Endothelial cell of umbilical vein (primary cell): ENCODE results near the gene DDX56. TPM values are rescaled to one million over a fixed set of nuclear protein-coding genes. Genes with fewer than 3 reads are reported as not detected.

Experiments
- BruUV-seq: library from RNA; stranded (reverse); fragments of 400-500 nt; replicated peaks from 2 replicates; lab custom pipeline; 2021; lab: Mats Ljungman, UMichigan
- CTCF ChIA-PET: fragments of 300-600, 350-600 bp; sonication (Branson Sonifier 250); formaldehyde crosslinking; loops from one replicate; lab custom pipeline; 2021; ENCODE audit warnings: antibody characterized with exemption, inconsistent platforms; lab: Charles Lee
- POLR2A ChIA-PET: fragments of 300-600, 350-600 bp; sonication (Branson Sonifier 250); formaldehyde crosslinking; loops from one replicate; lab custom pipeline; 2021; ENCODE audit warnings: antibody characterized with exemption, inconsistent platforms; lab: Charles Lee
- DNase-seq: peaks from one replicate; pipeline ENCODE4 v3.0.0-alpha.2; 2011; ENCODE audit warnings: low read depth, low spot score
- FAIRE-seq: peaks from 2 replicates; lab custom pipeline; 2011; peaks lifted over from hg19 to GRCh38; lab: Jason Lieb, UNC
- H2AFZ ChIP-seq: 2 replicates; pipeline ENCODE4 v1.6.0; 2012; ENCODE audit warnings: low read depth, low read length, control low read depth, inconsistent platforms
- H3K27ac ChIP-seq: 2 replicates; pipeline ENCODE4 v1.5.1; 2011; ENCODE audit warnings: low read depth, mild to moderate bottlenecking, control low read depth, low read length, moderate library complexity; ENCODE audit not compliant: insufficient read depth
- H3K27me3 ChIP-seq, 2 experiments: 2 replicates each; pipeline versions ENCODE4 v1.6.0 to v1.6.1; 2011; ENCODE audit warnings: low read length in 2 of 2, mixed read lengths in 1 of 2; ENCODE audit not compliant: control insufficient read depth in 2 of 2, insufficient read depth in 2 of 2
- H3K36me3 ChIP-seq, 2 experiments: 2 replicates in 1 of 2; 3 replicates in 1 of 2; pipeline ENCODE4 v1.5.1; 2011; ENCODE audit warnings: low read length in 2 of 2, mild to moderate bottlenecking in 1 of 2, moderate library complexity in 1 of 2; ENCODE audit not compliant: control insufficient read depth in 2 of 2, insufficient read depth in 2 of 2; ENCODE audit errors: extremely low read depth in 1 of 2
- H3K4me1 ChIP-seq: 3 replicates; pipeline ENCODE4 v1.5.1; 2011; ENCODE audit warnings: mild to moderate bottlenecking, low read length; ENCODE audit not compliant: control insufficient read depth, insufficient read depth; ENCODE audit errors: extremely low read depth
- H3K4me2 ChIP-seq: 2 replicates; pipeline ENCODE4 v1.6.1; 2011; ENCODE audit warnings: low read length, control low read depth, mixed read lengths; ENCODE audit not compliant: insufficient read depth
- H3K4me3 ChIP-seq, 3 experiments: fragments of 200-600 bp in 1 of 3; sonication (generic), shearing (Covaris generic) in 1 of 3; replicated peaks in 1 of 3; 2 replicates each; pipeline ENCODE4 v1.5.1; 2011 to 2016; ENCODE audit warnings: control low read depth in 3 of 3, low read length in 3 of 3, mild to moderate bottlenecking in 2 of 3, inconsistent platforms in 1 of 3, low read depth in 1 of 3, moderate library complexity in 1 of 3; ENCODE audit not compliant: insufficient read depth in 1 of 3
- H3K79me2 ChIP-seq: 2 replicates; pipeline ENCODE4 v1.6.0; 2012; ENCODE audit warnings: low read length, inconsistent platforms; ENCODE audit not compliant: control insufficient read depth, insufficient read depth
- H3K9ac ChIP-seq: replicated peaks from 2 replicates; pipeline ENCODE3; 2011; ENCODE audit warnings: low read length, control low read depth; ENCODE audit not compliant: insufficient read depth; ENCODE audit errors: extremely low read depth
- H3K9me1 ChIP-seq: replicated peaks from 3 replicates; pipeline ENCODE4 v1.6.0; 2011; ENCODE audit warnings: mild to moderate bottlenecking, low read length; ENCODE audit not compliant: control insufficient read depth, insufficient read depth; ENCODE audit errors: extremely low read depth
- H3K9me3 ChIP-seq: replicated peaks from 2 replicates; pipeline ENCODE4 v1.5.1; 2012; ENCODE audit warnings: low read length, inconsistent platforms; ENCODE audit not compliant: control insufficient read depth, insufficient read depth
- H4K20me1 ChIP-seq: replicated peaks from 2 replicates; pipeline ENCODE3; 2011; ENCODE audit warnings: mild to moderate bottlenecking, low read length; ENCODE audit not compliant: control insufficient read depth, insufficient read depth; ENCODE audit errors: extremely low read depth
- EZH2 ChIP-seq: IDR thresholded peaks from 2 replicates; pipeline ENCODE4 v1.6.1; 2012; ENCODE audit warnings: borderline replicate concordance, low read depth, mild to moderate bottlenecking, moderate library complexity, low read length, inconsistent platforms; ENCODE audit not compliant: severe bottlenecking
- FOS ChIP-seq: IDR thresholded peaks from 2 replicates; pipeline ENCODE4 v1.6.1; 2011; ENCODE audit warnings: mild to moderate bottlenecking, low read length, moderate library complexity, borderline replicate concordance; ENCODE audit not compliant: insufficient read depth
- GATA2 ChIP-seq: IDR thresholded peaks from 2 replicates; pipeline ENCODE4 v1.7.0; 2011; ENCODE audit warnings: low read depth, mild to moderate bottlenecking, moderate library complexity, mixed read lengths, low read length; ENCODE audit not compliant: insufficient read length, insufficient read depth
- JUN ChIP-seq: IDR thresholded peaks from 2 replicates; pipeline ENCODE4 v1.6.1; 2011; ENCODE audit warnings: borderline replicate concordance, low read depth; ENCODE audit not compliant: insufficient read length, insufficient read depth
- MYC ChIP-seq: IDR thresholded peaks from one replicate; pipeline ENCODE4 v1.6.1; 2011; ENCODE audit warnings: mild to moderate bottlenecking, low read depth, low read length
- POLR2A ChIP-seq: IDR thresholded peaks from 2 replicates; pipeline ENCODE4 v1.6.1; 2012; ENCODE audit warnings: low read depth, mild to moderate bottlenecking, control low read depth, low read length
- POLR2AphosphoS5 ChIP-seq: IDR thresholded peaks from 2 replicates; pipeline ENCODE4 v1.6.1; 2012; ENCODE audit warnings: low read depth, mild to moderate bottlenecking, control low read depth, low read length, moderate library complexity; ENCODE audit not compliant: insufficient read depth
- dilution Hi-C: fragments of 300-500 bp; cut with MboI; formaldehyde crosslinking; loops from one replicate; pipeline ENCODE4 v1.15.0; 2019; ENCODE audit warnings: low sequenced_read_pairs; ENCODE audit not compliant: extremely low pct_ligation_motif_present
- intact Hi-C: fragments of 100-400 bp; cut with micrococcal nuclease; formaldehyde crosslinking; loops from one replicate; pipeline ENCODE4 v1.10.0; 2022
- polyA plus RNA-seq, 4 experiments: library from polyadenylated mRNA; depleted of rRNA in 3 of 4; stranded (reverse) in 3 of 4; unstranded in 1 of 4; fragments of >200 nt; gene quantifications; 2 replicates each; pipeline versions ENCODE4 v1.2.1 to v1.2.3, GENCODE V29; 2011 to 2012; ENCODE audit warnings: missing spikeins in 1 of 4
- total RNA-seq: library from RNA; stranded (reverse); gene quantifications from 2 replicates; pipeline ENCODE4 v1.2.3, GENCODE V29; 2021
- TF ChIP-seq, protein P1 (sequence below), 2 donors: IDR thresholded peaks; 1 replicate in 1 of 2; 2 replicates in 1 of 2; pipeline ENCODE4 v1.5.1; 2011; ENCODE audit warnings: low read length in 2 of 2, mild to moderate bottlenecking in 2 of 2, moderate library complexity in 2 of 2, control low read depth in 1 of 2, inconsistent platforms in 1 of 2, low read depth in 1 of 2; ENCODE audit not compliant: insufficient read depth in 1 of 2; ENCODE audit errors: extremely low read depth in 1 of 2
- TF ChIP-seq, protein P2 (sequence below): IDR thresholded peaks from 2 replicates; pipeline ENCODE4 v1.6.1; 2011; ENCODE audit not compliant: insufficient read depth, insufficient read length

DDX56 gene
- total and polyA plus RNA-seq, 2 donors (not counting 3 experiments of a cell fraction or from before 2014, with no cell fraction given) = 94.7 to 96.6 TPM

DNA sequence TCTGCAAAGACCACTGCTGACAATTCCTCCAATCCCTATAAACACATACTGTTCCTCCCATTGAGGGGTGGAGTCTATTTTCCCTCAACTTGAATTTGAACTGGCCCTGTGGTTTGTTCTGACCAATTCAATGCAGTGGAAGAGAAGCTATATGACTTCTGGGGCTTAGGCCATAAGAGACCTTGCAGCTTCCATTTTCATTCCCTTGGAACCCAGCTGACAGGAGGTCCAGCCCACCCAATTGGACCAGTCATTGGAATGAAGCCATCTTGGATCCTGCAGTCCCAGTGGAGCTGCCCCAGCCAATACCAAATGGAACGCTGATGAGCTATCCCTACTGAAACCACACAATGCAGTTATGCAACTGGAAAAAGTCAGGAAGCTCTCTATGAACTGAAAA, 17.2 kb upstream of the DDX56 start:
- ChIA-PET CTCF (interaction anchor here (0.6 to 1.4 kb wide), 4 partner anchors 13 to 266 kb away, joined by 3 to 9 read pairs (median 4); partner anchors contain the start of gene H2AZ2), POLR2A (interaction anchor here (0.6 to 0.8 kb wide), 2 partner anchors 9 to 206 kb away, joined by 3 to 6 read pairs; partner anchors contain the start of gene TMED4)
- BruUV-seq = no TSS peak

More for the DNA sequence above, 17.2 kb upstream of the DDX56 start:
- no peak overlapping the region for H3K4me2 ChIP-seq
- no peaks in the 10 kb centered on the region for H3K27me3 ChIP-seq
- H3K9me1 ChIP-seq = no peaks in the 10 kb centered on the region
- no peak overlapping the region for H3K9ac ChIP-seq
- no peak for FAIRE-seq
- no peak for DNase-seq
- dilution Hi-C loops = no loop called here
- no peaks in the 10 kb centered on the region for H3K9me3 ChIP-seq
- H3K4me1 ChIP-seq = no peaks in the 10 kb centered on the region
- TF ChIP-seq, protein P1, sequence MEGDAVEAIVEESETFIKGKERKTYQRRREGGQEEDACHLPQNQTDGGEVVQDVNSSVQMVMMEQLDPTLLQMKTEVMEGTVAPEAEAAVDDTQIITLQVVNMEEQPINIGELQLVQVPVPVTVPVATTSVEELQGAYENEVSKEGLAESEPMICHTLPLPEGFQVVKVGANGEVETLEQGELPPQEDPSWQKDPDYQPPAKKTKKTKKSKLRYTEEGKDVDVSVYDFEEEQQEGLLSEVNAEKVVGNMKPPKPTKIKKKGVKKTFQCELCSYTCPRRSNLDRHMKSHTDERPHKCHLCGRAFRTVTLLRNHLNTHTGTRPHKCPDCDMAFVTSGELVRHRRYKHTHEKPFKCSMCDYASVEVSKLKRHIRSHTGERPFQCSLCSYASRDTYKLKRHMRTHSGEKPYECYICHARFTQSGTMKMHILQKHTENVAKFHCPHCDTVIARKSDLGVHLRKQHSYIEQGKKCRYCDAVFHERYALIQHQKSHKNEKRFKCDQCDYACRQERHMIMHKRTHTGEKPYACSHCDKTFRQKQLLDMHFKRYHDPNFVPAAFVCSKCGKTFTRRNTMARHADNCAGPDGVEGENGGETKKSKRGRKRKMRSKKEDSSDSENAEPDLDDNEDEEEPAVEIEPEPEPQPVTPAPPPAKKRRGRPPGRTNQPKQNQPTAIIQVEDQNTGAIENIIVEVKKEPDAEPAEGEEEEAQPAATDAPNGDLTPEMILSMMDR (IDR thresholded peaks at IDR 0.05; ENCODE audit: extremely low read depth in 1 of 2, insufficient read depth in 1 of 2, low read depth in 1 of 2, low read length in 2 of 2) = no peak
- TF ChIP-seq FOS = no peak
- no peak for TF ChIP-seq POLR2AphosphoS5
- TF ChIP-seq, protein P2, sequence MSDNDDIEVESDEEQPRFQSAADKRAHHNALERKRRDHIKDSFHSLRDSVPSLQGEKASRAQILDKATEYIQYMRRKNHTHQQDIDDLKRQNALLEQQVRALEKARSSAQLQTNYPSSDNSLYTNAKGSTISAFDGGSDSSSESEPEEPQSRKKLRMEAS = no peak
- no peak for TF ChIP-seq MYC
- TF ChIP-seq EZH2 = no peak
- TF ChIP-seq JUN = no peak
- TF ChIP-seq GATA2 = no peak
- no peak for TF ChIP-seq POLR2A
- no peak overlapping the region for H3K4me3 ChIP-seq
- H3K79me2 ChIP-seq = no peaks in the 10 kb centered on the region
- H2AFZ ChIP-seq = no peak overlapping the region
- no peak overlapping the region for H3K27ac ChIP-seq
- no peaks in the 10 kb centered on the region for H4K20me1 ChIP-seq
- H3K36me3 ChIP-seq = no peaks in the 10 kb centered on the region
- intact Hi-C loops = no loop called here
